ENCODE measurements around the gene GRIN2A. TPM values are rescaled to one million over a fixed set of nuclear protein-coding genes. Genes with fewer than 3 reads are reported as not detected.

The GRIN2A gene
- total RNA-seq, 2 donors from 2014 or later: 0.27 to 2.5 TPM

DNA sequence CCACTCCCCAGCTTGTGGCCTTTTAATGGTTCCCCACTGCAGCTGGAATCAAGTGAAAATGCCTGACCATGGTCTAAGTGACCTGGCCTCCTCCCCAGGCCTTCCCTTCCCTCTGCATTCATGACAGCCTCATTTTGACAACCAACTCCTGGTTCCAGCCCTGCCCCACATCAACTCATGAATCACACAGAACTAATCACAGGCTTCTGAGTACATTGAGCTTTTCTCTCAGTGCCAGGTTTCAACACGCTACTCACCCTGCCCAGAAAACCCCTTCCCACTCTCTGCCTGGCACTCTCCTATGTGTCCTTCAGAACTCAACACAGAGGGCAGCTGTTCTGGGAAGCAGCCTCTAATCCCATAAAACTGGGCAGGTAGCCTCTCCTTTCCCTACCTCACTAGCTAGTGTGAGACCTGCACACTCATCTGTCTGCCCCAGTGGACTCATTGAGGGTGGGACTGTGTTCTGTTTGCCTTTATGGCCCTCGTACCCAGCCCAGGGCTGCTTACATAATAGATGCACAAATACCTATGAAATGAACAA lies 313.6 kb downstream of the GRIN2A start:
- no peak overlapping the region for H3K27ac ChIP-seq
- H3K36me3 ChIP-seq: no peaks in the 10 kb centered on the region
- no peak overlapping the region for H3K4me3 ChIP-seq
- ATAC-seq (ENCODE audit: insufficient number of reproducible peaks, low FRiP score, low read depth) (no peak), DNase-seq (ENCODE audit: low spot score) (no peak)
- TF ChIP-seq, protein P1, sequence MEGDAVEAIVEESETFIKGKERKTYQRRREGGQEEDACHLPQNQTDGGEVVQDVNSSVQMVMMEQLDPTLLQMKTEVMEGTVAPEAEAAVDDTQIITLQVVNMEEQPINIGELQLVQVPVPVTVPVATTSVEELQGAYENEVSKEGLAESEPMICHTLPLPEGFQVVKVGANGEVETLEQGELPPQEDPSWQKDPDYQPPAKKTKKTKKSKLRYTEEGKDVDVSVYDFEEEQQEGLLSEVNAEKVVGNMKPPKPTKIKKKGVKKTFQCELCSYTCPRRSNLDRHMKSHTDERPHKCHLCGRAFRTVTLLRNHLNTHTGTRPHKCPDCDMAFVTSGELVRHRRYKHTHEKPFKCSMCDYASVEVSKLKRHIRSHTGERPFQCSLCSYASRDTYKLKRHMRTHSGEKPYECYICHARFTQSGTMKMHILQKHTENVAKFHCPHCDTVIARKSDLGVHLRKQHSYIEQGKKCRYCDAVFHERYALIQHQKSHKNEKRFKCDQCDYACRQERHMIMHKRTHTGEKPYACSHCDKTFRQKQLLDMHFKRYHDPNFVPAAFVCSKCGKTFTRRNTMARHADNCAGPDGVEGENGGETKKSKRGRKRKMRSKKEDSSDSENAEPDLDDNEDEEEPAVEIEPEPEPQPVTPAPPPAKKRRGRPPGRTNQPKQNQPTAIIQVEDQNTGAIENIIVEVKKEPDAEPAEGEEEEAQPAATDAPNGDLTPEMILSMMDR (IDR thresholded peaks at IDR 0.05): no peak
- no peaks in the 10 kb centered on the region for H3K9me3 ChIP-seq
- no peaks in the 10 kb centered on the region for H3K27me3 ChIP-seq (replicated peaks; ENCODE audit: insufficient read depth)
- peaks cover 8 to 22% of the 10 kb centered on the region in 2 donors for H3K4me1 ChIP-seq (ENCODE audit: control insufficient read depth in 1 of 2, low read depth in 2 of 2)

DNA sequence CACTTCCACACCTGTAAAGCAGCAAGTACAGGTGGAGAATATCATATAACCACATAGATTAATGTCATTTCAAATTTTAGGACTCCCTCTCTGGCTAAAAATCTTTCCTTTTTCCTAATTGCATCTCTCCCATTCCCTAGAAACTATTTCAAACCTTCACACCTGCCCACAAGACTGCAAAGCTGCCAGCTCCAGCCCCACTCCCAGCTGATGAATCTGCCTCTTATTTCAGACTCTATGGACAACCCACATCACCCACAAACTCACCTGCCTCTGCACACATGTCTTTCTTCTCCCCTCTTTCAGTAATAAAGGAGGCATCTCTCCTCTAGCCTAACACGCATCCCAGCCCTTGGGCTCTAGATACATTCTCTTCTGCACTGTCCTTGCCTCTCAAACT lies 315.1 kb downstream of the GRIN2A start:
- no peaks in the 10 kb centered on the region for H3K9me3 ChIP-seq
- H3K27ac ChIP-seq: no peak overlapping the region
- TF ChIP-seq, protein P1 (IDR thresholded peaks at IDR 0.05): no peak
- H3K36me3 ChIP-seq: no peaks in the 10 kb centered on the region
- H3K4me3 ChIP-seq: no peak overlapping the region
- H3K4me1 ChIP-seq (ENCODE audit: control insufficient read depth in 1 of 2, low read depth in 2 of 2): peaks cover 8 to 22% of the 10 kb centered on the region in 2 donors
- no peak for ATAC-seq (ENCODE audit: insufficient number of reproducible peaks, low FRiP score, low read depth)
- no peak for DNase-seq (ENCODE audit: low spot score)
- no peaks in the 10 kb centered on the region for H3K27me3 ChIP-seq (replicated peaks; ENCODE audit: insufficient read depth)

DNA sequence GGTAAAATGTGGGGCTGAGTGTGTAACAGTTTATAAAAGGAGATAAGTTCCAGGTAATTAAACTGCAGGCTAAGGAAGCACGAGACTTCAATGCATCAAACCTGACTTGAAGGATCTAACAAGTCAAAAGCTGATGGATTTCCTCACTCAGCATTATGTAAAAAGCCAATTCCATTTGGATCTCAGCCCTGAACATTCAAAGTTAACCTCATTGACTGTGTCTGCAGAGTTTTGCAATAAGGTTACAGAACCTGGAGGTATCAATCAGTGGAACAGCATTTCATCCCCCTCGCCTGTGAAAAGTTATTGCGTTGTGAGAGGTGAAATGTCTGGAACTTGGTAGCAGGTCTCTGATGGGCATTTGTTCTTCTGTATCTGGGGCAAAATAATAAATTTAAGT lies 317.8 kb downstream of the GRIN2A start:
- TF ChIP-seq, protein P1 (IDR thresholded peaks at IDR 0.05): no peak
- no peaks in the 10 kb centered on the region for H3K36me3 ChIP-seq
- ATAC-seq (ENCODE audit: insufficient number of reproducible peaks, low FRiP score, low read depth): no peak
- no peak for DNase-seq (ENCODE audit: low spot score)
- H3K27ac ChIP-seq: no peak overlapping the region
- H3K27me3 ChIP-seq (replicated peaks; ENCODE audit: insufficient read depth): no peaks in the 10 kb centered on the region
- no peaks in the 10 kb centered on the region for H3K9me3 ChIP-seq
- H3K4me3 ChIP-seq: no peak overlapping the region
- H3K4me1 ChIP-seq (ENCODE audit: control insufficient read depth in 1 of 2, low read depth in 2 of 2): peaks cover 0 to 5% of the 10 kb centered on the region in 2 donors

DNA sequence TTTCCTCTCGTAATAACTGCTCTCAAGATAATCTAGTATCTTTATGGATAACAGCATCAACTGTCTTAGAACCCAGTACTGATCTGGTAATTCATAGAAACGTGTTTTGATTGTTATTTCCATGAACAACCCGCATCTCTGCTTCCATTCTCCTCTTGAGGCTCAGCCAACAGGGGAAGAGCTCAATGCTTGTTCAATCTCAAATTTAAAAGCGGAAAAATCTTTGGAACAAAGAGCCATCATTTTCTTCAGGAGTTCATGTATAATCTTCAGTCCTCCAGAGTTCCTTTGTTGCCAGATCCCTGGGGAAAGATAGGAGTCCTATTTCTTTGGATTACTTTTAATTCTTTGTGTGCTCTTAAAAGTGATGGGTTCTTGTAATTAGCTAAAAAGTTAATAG lies 319.9 kb downstream of the GRIN2A start:
- Histone ChIP-seq H3K36me3 (no peaks in the 10 kb centered on the region), H3K27me3 (replicated peaks; ENCODE audit: insufficient read depth) (no peaks in the 10 kb centered on the region), H3K9me3 (no peaks in the 10 kb centered on the region), H3K27ac (no peak overlapping the region), H3K4me1 (ENCODE audit: control insufficient read depth in 1 of 2, low read depth in 2 of 2) (peaks cover 0 to 5% of the 10 kb centered on the region in 2 donors), H3K4me3 (no peak overlapping the region)
- ATAC-seq (ENCODE audit: insufficient number of reproducible peaks, low FRiP score, low read depth) (no peak), DNase-seq (ENCODE audit: low spot score) (no peak)
- TF ChIP-seq, protein P1 (IDR thresholded peaks at IDR 0.05): no peak

DNA sequence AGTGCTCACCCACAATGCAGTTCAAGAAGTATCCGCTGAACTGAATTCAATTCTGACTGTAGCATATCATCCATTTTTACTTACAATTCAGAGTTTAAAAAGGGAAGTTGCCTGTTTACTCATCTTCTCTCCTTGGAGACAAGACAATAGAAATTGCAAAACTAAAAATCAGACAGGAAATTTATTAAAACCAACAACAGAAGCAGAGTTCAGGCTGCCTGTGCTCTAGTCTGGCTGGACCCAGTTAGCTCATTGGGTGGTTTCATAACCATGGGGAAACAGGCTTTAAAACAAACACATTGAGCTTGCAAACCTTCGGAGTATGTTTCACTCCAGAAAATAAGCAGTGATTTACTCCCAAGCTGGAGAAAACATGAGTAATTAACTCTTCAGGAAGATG lies 321.4 kb downstream of the GRIN2A start:
- H3K4me1 ChIP-seq (ENCODE audit: control insufficient read depth in 1 of 2, low read depth in 2 of 2): no peaks in the 10 kb centered on the region
- no peak overlapping the region for H3K4me3 ChIP-seq
- H3K36me3 ChIP-seq: no peaks in the 10 kb centered on the region
- H3K9me3 ChIP-seq: no peaks in the 10 kb centered on the region
- H3K27ac ChIP-seq: no peak overlapping the region
- TF ChIP-seq, protein P1 (IDR thresholded peaks at IDR 0.05): no peak
- ATAC-seq (ENCODE audit: insufficient number of reproducible peaks, low FRiP score, low read depth): no peak
- DNase-seq (ENCODE audit: low spot score): no peak
- H3K27me3 ChIP-seq (replicated peaks; ENCODE audit: insufficient read depth): no peaks in the 10 kb centered on the region
